ENCODE measurements around the gene AKAP12.

The AKAP12 gene

GRCh38 chr6:151299011-151299410 lies 59.2 kb downstream of the AKAP12 start:
- no peak overlapping the region for H3K4me2 ChIP-seq (ENCODE audit: low read length)
- no peaks in the 10 kb centered on the region for H3K79me2 ChIP-seq
- no peak for TF ChIP-seq CTCF (IDR thresholded peaks at IDR 0.05)
- H3K4me1 ChIP-seq, result no peaks in the 10 kb centered on the region
- no peaks in the 10 kb centered on the region for H3K9me3 ChIP-seq (ENCODE audit: control insufficient read depth, low read length)
- H3K36me3 ChIP-seq (ENCODE audit: control insufficient read depth, insufficient read depth, low read length), result no peaks in the 10 kb centered on the region
- no peaks in the 10 kb centered on the region for H3K27me3 ChIP-seq (ENCODE audit: control insufficient read depth, insufficient read depth, low read length)
- H2AFZ ChIP-seq, result no peak overlapping the region
- no peak overlapping the region for H3K27ac ChIP-seq
- H3K4me3 ChIP-seq (ENCODE audit: low read depth, low read length), result no peak overlapping the region
- no peak overlapping the region for H3K9ac ChIP-seq

GRCh38 chr6:151300267-151300991 lies 60.7 kb downstream of the AKAP12 start:
- Histone ChIP-seq H2AFZ (no peak overlapping the region), H3K4me2 (ENCODE audit: low read length) (no peak overlapping the region), H3K27me3 (ENCODE audit: control insufficient read depth, insufficient read depth, low read length) (no peaks in the 10 kb centered on the region), H3K79me2 (no peaks in the 10 kb centered on the region), H3K9me3 (ENCODE audit: control insufficient read depth, low read length) (no peaks in the 10 kb centered on the region), H3K4me1 (no peaks in the 10 kb centered on the region), H3K27ac (no peak overlapping the region), H3K36me3 (ENCODE audit: control insufficient read depth, insufficient read depth, low read length) (no peaks in the 10 kb centered on the region), H3K9ac (no peak overlapping the region), H3K4me3 (ENCODE audit: low read depth, low read length) (no peak overlapping the region)
- no peak for TF ChIP-seq CTCF (IDR thresholded peaks at IDR 0.05)

GRCh38 chr6:151301547-151301946 lies 61.8 kb downstream of the AKAP12 start:
- Histone ChIP-seq H3K4me2 (ENCODE audit: low read length) (no peak overlapping the region), H3K27me3 (ENCODE audit: control insufficient read depth, insufficient read depth, low read length) (no peaks in the 10 kb centered on the region)
- TF ChIP-seq CTCF (IDR thresholded peaks at IDR 0.05), result no peak

GRCh38 chr6:151303231-151303630 lies 63.5 kb downstream of the AKAP12 start:
- Histone ChIP-seq H2AFZ (no peak overlapping the region), H3K36me3 (ENCODE audit: control insufficient read depth, insufficient read depth, low read length) (no peaks in the 10 kb centered on the region), H3K4me2 (ENCODE audit: low read length) (no peak overlapping the region), H3K9ac (no peak overlapping the region), H3K4me1 (no peaks in the 10 kb centered on the region), H3K27ac (no peak overlapping the region), H3K27me3 (ENCODE audit: control insufficient read depth, insufficient read depth, low read length) (no peaks in the 10 kb centered on the region), H3K9me3 (ENCODE audit: control insufficient read depth, low read length) (no peaks in the 10 kb centered on the region), H3K4me3 (ENCODE audit: low read depth, low read length) (no peak overlapping the region), H3K79me2 (no peaks in the 10 kb centered on the region)
- TF ChIP-seq CTCF (IDR thresholded peaks at IDR 0.05), result no peak

More at GRCh38 chr6:151301547-151301946, 61.8 kb downstream of the AKAP12 start:
- Histone ChIP-seq H3K9ac (no peak overlapping the region), H3K36me3 (ENCODE audit: control insufficient read depth, insufficient read depth, low read length) (no peaks in the 10 kb centered on the region), H3K79me2 (no peaks in the 10 kb centered on the region), H3K27ac (no peak overlapping the region), H2AFZ (no peak overlapping the region), H3K4me1 (no peaks in the 10 kb centered on the region), H3K4me3 (ENCODE audit: low read depth, low read length) (no peak overlapping the region), H3K9me3 (ENCODE audit: control insufficient read depth, low read length) (no peaks in the 10 kb centered on the region)

- Histone ChIP-seq H3K79me2 (no peaks in the 10 kb centered on the region), H3K9me3 (ENCODE audit: control insufficient read depth, low read length) (no peaks in the 10 kb centered on the region), H3K4me3 (ENCODE audit: low read depth, low read length) (no peak overlapping the region), H3K4me1 (no peaks in the 10 kb centered on the region), H3K9ac (no peak overlapping the region), H3K27ac (no peak overlapping the region), H2AFZ (no peak overlapping the region), H3K4me2 (ENCODE audit: low read length) (no peak overlapping the region), H3K36me3 (ENCODE audit: control insufficient read depth, insufficient read depth, low read length) (no peaks in the 10 kb centered on the region), H3K27me3 (ENCODE audit: control insufficient read depth, insufficient read depth, low read length) (no peaks in the 10 kb centered on the region)
- no peak for TF ChIP-seq CTCF (IDR thresholded peaks at IDR 0.05)
Measured at GRCh38 chr6:151306269-151306783, 66.6 kb downstream of the AKAP12 start.

Measured in parathyroid adenoma (tissue), 2 donors.